ENCODE results near the gene PRKN. TPM values are rescaled to one million over a fixed set of nuclear protein-coding genes. Genes with fewer than 3 reads are reported as not detected.

The PRKN gene
- total RNA-seq, 4 donors from 2014 or later, result 6.3 to 11.9 (median 9.5) TPM

GRCh38 chr6:161918628-161919205, 808.8 kb downstream of the PRKN start:
- TF ChIP-seq, protein P1, sequence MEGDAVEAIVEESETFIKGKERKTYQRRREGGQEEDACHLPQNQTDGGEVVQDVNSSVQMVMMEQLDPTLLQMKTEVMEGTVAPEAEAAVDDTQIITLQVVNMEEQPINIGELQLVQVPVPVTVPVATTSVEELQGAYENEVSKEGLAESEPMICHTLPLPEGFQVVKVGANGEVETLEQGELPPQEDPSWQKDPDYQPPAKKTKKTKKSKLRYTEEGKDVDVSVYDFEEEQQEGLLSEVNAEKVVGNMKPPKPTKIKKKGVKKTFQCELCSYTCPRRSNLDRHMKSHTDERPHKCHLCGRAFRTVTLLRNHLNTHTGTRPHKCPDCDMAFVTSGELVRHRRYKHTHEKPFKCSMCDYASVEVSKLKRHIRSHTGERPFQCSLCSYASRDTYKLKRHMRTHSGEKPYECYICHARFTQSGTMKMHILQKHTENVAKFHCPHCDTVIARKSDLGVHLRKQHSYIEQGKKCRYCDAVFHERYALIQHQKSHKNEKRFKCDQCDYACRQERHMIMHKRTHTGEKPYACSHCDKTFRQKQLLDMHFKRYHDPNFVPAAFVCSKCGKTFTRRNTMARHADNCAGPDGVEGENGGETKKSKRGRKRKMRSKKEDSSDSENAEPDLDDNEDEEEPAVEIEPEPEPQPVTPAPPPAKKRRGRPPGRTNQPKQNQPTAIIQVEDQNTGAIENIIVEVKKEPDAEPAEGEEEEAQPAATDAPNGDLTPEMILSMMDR (IDR thresholded peaks at IDR 0.05), result no peak
- TF ChIP-seq POLR2A (IDR thresholded peaks at IDR 0.05), result no peak
- no peak overlapping the region for H3K4me3 ChIP-seq (ENCODE audit: low read depth, poor library complexity, severe bottlenecking)
- DNase-seq (ENCODE audit: low spot score in 2 of 2), result no peak
- 81% methylated on average over 15 of the region's 15 CpGs for WGBS, 2 donors
- intact Hi-C loops (cut with DNase I; ENCODE audit: low total_unique reads), result no loop called here

- H3K4me3 ChIP-seq (ENCODE audit: low read depth, poor library complexity, severe bottlenecking), result no peak overlapping the region
- TF ChIP-seq POLR2A (IDR thresholded peaks at IDR 0.05), result no peak
- TF ChIP-seq, protein P1 (IDR thresholded peaks at IDR 0.05), result no peak
- intact Hi-C loops (cut with DNase I; ENCODE audit: low total_unique reads), result no loop called here
- DNase-seq (ENCODE audit: low spot score in 2 of 2), result no peak
- WGBS, 2 donors, result 79 to 86% methylated on average over 6 of the region's 6 CpGs
Measured at GRCh38 chr6:161918109-161918531, 809.4 kb downstream of the PRKN start.

DNA sequence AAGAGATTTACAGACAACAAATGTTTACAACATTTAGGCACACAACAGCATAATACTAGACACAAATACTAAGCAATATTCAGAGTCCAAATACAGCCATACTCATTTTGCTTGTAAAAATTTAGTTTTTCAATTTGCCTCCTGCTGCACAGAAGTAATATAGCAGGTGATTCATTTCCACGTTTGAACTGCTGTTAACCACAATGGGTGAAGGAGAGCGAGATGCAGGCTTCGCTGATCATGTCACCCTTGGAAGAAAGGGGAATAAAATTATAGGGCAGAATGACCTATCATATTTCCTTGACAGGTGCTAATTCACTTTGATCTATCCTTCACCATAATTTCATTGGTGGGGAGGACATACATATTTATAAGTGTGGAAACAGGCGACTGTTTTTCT, 809.9 kb downstream of the PRKN start:
- DNase-seq (ENCODE audit: low spot score in 2 of 2), result no peak
- intact Hi-C loops (cut with DNase I; ENCODE audit: low total_unique reads), result no loop called here
- H3K4me3 ChIP-seq (ENCODE audit: low read depth, poor library complexity, severe bottlenecking), result no peak overlapping the region
- TF ChIP-seq POLR2A (IDR thresholded peaks at IDR 0.05), result no peak
- TF ChIP-seq, protein P1 (IDR thresholded peaks at IDR 0.05), result no peak
- 69 to 70% methylated on average over 4 of the region's 4 CpGs for WGBS, 2 donors

DNA sequence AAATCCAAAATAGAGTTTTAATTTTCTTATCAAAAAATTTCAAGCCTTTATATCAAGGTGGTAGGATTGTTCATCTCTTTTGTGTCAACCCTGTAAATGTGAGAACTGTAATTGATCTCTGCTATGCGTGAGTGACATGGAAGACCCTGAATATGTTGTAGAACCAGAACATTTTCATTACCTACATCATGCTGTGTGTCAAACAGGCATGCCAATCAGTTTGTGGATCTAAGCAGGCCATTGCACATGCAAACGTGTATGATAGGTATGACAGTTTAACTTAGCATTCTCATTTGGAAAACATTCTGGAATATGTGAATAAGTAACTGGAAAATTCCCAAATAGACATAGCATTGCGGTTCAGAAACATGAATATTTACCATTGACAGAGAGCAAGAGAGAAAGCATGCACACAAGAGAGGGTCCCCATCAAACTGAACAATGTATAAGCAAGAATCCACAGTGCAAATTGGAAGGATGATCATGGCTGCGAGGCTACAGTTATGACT, 812.1 kb downstream of the PRKN start:
- intact Hi-C loops (cut with DNase I; ENCODE audit: low total_unique reads), result no loop called here
- 83 to 86% methylated on average over 4 of the region's 4 CpGs for WGBS, 2 donors
- H3K4me3 ChIP-seq (ENCODE audit: low read depth, poor library complexity, severe bottlenecking), result no peak overlapping the region

GRCh38 chr6:161908872-161909271, 818.7 kb downstream of the PRKN start:
- intact Hi-C loops (cut with DNase I; ENCODE audit: low total_unique reads), result no loop called here
- TF ChIP-seq, protein P1 (IDR thresholded peaks at IDR 0.05), result no peak
- no peak for TF ChIP-seq POLR2A (IDR thresholded peaks at IDR 0.05)
- DNase-seq (ENCODE audit: low spot score in 2 of 2), result no peak
- no peak overlapping the region for H3K4me3 ChIP-seq (ENCODE audit: low read depth, poor library complexity, severe bottlenecking)
- WGBS, 2 donors, result 70 to 77% methylated on average over 7 of the region's 7 CpGs

More for the DNA sequence above, 812.1 kb downstream of the PRKN start:
- TF ChIP-seq, protein P1 (IDR thresholded peaks at IDR 0.05), result no peak
- no peak for TF ChIP-seq POLR2A (IDR thresholded peaks at IDR 0.05)
- no peak for DNase-seq (ENCODE audit: low spot score in 2 of 2)

DNA sequence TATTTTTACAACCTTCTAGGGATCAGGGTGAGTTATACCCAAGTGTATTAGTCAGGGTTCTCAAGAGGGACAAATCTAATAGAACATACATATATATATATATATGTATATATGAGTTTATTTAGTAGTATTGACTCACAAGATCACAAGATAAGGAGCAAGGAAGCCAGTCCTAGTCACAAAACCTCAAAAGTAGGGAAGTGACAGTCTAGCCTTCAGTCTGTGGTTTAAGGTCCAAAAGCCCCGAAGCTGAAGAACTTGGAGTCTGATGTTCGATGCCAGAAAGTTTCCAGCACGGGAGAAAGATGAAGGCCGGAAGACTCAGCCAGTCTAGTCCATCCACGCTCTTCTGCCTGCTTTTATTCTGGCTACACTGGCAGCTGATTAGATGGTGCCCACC, 821.0 kb downstream of the PRKN start:
- no peak for DNase-seq (ENCODE audit: low spot score in 2 of 2)
- TF ChIP-seq, protein P1 (IDR thresholded peaks at IDR 0.05), result no peak
- no peak for TF ChIP-seq POLR2A (IDR thresholded peaks at IDR 0.05)
- no peak overlapping the region for H3K4me3 ChIP-seq (ENCODE audit: low read depth, poor library complexity, severe bottlenecking)
- WGBS, 2 donors, result 84 to 86% methylated on average over 5 of the region's 5 CpGs
- intact Hi-C loops (cut with DNase I; ENCODE audit: low total_unique reads), result loop anchor here (2.0 kb wide), 1 partner anchor 40 kb away; no protein-coding TSS in a partner anchor
